Sigmoid colon (tissue), 4 donors: ENCODE results near the gene CACNA1E.

Experiments used
- EP300 ChIP-seq, 4 donors: sonication (generic); formaldehyde crosslinking; IDR thresholded peaks; one replicate each; pipeline ENCODE4 v1.6.1; 2017; ENCODE audit warnings: antibody characterized with exemption in 4 of 4
- POLR2A ChIP-seq, 2 donors: fragments of 450-650 bp; IDR thresholded peaks; one replicate each; pipeline ENCODE4 v1.6.1; 2016; ENCODE audit warnings: antibody characterized with exemption in 2 of 2, mild to moderate bottlenecking in 2 of 2, moderate library complexity in 2 of 2
- TF ChIP-seq, protein P1 (sequence below), 4 experiments: fragments of 450-650 bp in 3 of 4; fragments of 200-600 bp in 1 of 4; IDR thresholded peaks; one replicate each; pipeline ENCODE4 v1.5.1; 2016 to 2019; ENCODE audit warnings: antibody characterized with exemption in 4 of 4, mild to moderate bottlenecking in 3 of 4, moderate library complexity in 2 of 4

DNA sequence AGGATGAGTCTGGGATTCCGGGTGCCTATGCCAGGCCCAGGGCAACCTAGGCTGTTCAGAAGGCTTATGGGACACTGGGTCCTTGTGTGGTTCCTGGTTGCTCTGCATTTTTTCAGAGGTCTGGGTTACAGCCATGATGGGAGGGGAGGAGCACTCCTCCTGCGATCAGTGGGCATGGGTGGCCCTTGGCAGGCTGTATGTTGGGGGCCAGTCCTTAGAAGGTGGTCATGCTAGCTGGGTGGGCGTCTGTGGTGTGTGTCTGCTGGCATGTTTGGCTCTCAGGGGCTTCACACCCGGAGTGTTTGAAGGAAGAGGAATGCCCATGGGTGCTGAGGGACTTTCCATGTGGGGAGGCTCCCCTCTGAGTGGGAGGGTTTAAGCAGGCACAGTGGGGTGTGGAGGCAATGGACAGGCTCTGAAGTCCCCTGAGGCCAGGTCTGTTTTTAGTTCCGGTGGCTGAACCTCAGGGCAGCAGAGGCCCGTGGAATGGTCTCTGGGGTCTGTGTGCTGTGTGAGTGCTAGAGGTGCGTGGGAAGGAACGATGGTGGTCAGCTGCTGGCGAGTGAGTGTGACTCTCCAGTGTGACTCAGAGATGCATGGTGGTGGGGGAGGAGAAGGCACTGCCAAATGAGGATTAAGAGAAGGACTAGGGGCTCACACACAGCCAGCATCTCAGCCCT, 25.3 kb downstream of the CACNA1E start:
- TF ChIP-seq, protein P1, sequence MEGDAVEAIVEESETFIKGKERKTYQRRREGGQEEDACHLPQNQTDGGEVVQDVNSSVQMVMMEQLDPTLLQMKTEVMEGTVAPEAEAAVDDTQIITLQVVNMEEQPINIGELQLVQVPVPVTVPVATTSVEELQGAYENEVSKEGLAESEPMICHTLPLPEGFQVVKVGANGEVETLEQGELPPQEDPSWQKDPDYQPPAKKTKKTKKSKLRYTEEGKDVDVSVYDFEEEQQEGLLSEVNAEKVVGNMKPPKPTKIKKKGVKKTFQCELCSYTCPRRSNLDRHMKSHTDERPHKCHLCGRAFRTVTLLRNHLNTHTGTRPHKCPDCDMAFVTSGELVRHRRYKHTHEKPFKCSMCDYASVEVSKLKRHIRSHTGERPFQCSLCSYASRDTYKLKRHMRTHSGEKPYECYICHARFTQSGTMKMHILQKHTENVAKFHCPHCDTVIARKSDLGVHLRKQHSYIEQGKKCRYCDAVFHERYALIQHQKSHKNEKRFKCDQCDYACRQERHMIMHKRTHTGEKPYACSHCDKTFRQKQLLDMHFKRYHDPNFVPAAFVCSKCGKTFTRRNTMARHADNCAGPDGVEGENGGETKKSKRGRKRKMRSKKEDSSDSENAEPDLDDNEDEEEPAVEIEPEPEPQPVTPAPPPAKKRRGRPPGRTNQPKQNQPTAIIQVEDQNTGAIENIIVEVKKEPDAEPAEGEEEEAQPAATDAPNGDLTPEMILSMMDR (IDR thresholded peaks at IDR 0.05) = no peak
- TF ChIP-seq EP300 (IDR thresholded peaks at IDR 0.05) (no peak), POLR2A (IDR thresholded peaks at IDR 0.05) (no peak)
